Measurements from ENCODE around the gene GFI1B.
A peak's percentile ranks its signal among the peaks of the same experiment; 100 is the strongest.

The GFI1B gene

DNA sequence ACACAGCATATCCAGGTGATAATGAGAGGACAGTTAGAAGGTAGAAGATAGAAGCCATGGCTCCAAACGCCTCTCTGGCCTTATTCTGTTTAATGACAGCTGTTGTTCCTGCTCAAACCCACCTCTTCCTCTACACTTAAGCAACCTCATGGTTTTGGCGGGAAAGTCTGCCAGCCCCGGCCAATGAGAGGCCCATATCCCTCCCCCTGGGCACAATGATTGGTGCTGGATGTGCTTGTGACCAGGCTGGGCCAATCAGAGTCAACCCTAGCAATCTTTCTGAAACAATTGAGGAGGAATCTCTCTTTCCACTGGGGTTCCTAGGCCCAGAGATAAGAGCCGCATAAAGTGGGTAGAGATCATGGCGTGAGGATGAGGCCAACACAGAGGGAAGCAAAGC, 4.8 kb upstream of the GFI1B start:
- no peak overlapping the region for H3K27ac ChIP-seq
- peak; percentile 59 for DNase-seq (ENCODE audit: low spot score)
- TF ChIP-seq, protein P1, sequence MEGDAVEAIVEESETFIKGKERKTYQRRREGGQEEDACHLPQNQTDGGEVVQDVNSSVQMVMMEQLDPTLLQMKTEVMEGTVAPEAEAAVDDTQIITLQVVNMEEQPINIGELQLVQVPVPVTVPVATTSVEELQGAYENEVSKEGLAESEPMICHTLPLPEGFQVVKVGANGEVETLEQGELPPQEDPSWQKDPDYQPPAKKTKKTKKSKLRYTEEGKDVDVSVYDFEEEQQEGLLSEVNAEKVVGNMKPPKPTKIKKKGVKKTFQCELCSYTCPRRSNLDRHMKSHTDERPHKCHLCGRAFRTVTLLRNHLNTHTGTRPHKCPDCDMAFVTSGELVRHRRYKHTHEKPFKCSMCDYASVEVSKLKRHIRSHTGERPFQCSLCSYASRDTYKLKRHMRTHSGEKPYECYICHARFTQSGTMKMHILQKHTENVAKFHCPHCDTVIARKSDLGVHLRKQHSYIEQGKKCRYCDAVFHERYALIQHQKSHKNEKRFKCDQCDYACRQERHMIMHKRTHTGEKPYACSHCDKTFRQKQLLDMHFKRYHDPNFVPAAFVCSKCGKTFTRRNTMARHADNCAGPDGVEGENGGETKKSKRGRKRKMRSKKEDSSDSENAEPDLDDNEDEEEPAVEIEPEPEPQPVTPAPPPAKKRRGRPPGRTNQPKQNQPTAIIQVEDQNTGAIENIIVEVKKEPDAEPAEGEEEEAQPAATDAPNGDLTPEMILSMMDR (conservative IDR thresholded peaks at IDR 0.05; ENCODE audit: low read depth), result no peak
- CTCF ChIA-PET, result interaction anchor here (0.5 to 1.1 kb wide), 4 partner anchors 19 to 141 kb away, joined by 3 to 4 read pairs (median 3); no protein-coding TSS in a partner anchor
- POLR2A ChIA-PET (ENCODE audit: low non-redundant PET), result no interaction called here

DNA sequence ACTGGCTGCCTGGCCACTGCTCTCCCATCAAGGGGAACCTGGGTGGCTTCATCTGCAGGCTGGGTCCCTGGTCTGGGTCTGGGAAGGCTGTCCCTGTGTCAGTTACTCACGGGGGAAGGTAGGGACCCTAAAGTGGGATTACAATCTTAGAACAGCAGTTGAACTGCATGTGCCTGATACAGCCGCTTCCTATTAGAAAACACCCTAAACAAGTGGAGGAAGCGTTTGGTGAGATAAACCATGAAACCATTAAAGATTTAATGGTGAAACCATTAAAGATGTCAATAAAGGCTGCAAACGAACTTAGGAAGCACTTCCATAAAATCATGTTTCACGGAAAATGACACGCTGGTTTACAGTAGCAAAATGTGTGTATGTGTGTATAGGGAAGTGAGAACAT, 2.5 kb upstream of the GFI1B start:
- CTCF ChIA-PET, result interaction anchor here (1.8 to 1.9 kb wide), 2 partner anchors 46 to 74 kb away, joined by 6 to 8 read pairs; no protein-coding TSS in a partner anchor
- DNase-seq (ENCODE audit: low spot score), result no peak
- H3K27ac ChIP-seq, result no peak overlapping the region
- POLR2A ChIA-PET (ENCODE audit: low non-redundant PET), result no interaction called here
- TF ChIP-seq, protein P1 (conservative IDR thresholded peaks at IDR 0.05; ENCODE audit: low read depth), result no peak

DNA sequence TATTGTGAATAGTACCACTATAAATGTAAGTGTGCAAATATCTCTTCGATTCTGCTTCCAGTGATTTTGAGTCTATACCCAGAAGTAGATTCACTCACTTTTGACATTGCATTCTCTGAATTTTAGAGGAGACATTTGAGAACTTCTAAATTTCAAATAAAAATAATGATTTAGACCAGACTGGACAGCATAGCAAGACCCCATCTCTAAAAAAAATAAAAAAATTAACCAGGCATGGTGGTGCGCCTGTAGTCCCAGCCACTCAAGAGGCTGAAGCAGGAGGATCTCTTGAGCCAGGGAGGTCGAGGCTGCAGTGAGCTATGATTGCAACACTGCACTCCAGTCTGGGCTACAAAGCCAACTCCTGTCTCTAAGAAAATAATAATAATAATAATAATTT, 1.9 kb upstream of the GFI1B start:
- DNase-seq (ENCODE audit: low spot score), result no peak
- no peak overlapping the region for H3K27ac ChIP-seq
- CTCF ChIA-PET, result interaction anchor here (1.1 to 2.3 kb wide), 2 partner anchors 18 to 81 kb away, joined by 4 to 17 read pairs; no protein-coding TSS in a partner anchor
- TF ChIP-seq, protein P1 (conservative IDR thresholded peaks at IDR 0.05; ENCODE audit: low read depth), result no peak
- POLR2A ChIA-PET (ENCODE audit: low non-redundant PET), result no interaction called here

DNA sequence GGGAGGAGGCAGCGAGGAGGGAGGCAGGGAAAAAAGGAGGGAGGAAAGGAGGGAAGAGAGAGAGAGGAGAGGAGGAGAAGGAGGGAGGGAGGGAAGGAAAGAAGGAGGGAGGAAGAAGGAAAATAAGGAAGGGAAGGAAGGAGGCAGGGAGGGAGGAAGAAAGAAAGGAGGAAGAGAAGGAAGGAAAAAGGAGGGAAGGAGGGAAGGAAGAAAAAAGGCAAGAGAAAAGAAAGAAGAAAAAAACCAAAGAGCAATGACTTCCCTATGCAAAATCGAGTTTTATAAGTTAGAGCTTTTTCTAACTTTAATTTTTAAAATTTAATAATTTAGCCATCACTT, 413 bp upstream of the GFI1B start:
- POLR2A ChIA-PET (ENCODE audit: low non-redundant PET), result no interaction called here

DNA sequence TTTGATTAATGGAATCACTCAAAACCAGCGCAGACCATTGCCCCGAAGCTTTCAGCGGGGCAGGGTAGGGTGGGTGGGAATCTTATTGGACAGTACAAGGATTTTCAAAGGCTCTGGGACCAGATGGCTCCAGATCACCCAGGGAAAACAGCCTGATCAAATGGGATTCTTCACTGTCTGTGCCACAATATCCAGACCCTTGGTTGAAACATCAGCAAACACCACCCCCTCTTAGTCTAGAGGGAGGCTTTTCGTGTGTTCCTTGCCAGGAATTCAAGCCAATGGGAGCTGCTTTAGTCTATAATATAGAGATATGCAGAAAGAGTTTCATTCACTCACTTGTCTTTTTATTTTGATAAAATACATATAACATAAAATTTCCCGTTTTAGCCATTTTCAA, 1.7 kb downstream of the GFI1B start:
- CTCF ChIA-PET, result interaction anchor here (0.5 to 0.6 kb wide), 2 partner anchors 33 to 180 kb away, joined by 3 read pairs; no protein-coding TSS in a partner anchor
- POLR2A ChIA-PET (ENCODE audit: low non-redundant PET), result no interaction called here
- no peak overlapping the region for H3K27ac ChIP-seq
- TF ChIP-seq, protein P1 (conservative IDR thresholded peaks at IDR 0.05; ENCODE audit: low read depth), result no peak
- DNase-seq (ENCODE audit: low spot score), result no peak

More for the DNA sequence above, 413 bp upstream of the GFI1B start:
- no peak for DNase-seq (ENCODE audit: low spot score)
- no peak overlapping the region for H3K27ac ChIP-seq
- CTCF ChIA-PET, result interaction anchor here (0.5 to 2.3 kb wide), 27 partner anchors 8 to 460 kb away, joined by 3 to 17 read pairs (median 3); partner anchors contain the start of gene TSC1
- TF ChIP-seq, protein P1 (conservative IDR thresholded peaks at IDR 0.05; ENCODE audit: low read depth), result no peak

DNA sequence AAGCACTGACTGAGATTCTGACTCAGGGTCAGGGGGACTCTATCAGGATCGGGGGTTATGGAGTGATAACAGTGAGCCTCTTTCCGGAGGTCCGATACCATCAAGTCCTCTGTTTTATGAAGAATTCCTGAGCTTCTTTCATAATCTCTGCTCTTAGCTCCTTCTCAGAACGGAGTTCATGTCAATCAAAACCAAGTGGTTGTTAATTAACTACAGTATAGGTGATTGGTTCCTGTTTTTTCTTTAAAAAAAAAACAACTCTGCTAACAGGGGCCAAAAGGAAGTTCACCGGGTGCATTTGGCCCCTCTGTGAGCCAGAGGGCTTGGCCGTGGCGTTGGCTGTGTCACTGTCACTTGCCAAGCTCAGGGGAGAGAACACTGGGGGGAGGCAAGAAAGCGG, 4.0 kb downstream of the GFI1B start:
- H3K27ac ChIP-seq, result no peak overlapping the region
- no peak for DNase-seq (ENCODE audit: low spot score)
- TF ChIP-seq, protein P1 (conservative IDR thresholded peaks at IDR 0.05; ENCODE audit: low read depth), result no peak
- ChIA-PET POLR2A (ENCODE audit: low non-redundant PET) (no interaction called here), CTCF (interaction anchor here (1.4 kb wide), 1 partner anchor 40 kb away, joined by 5 read pairs; no protein-coding TSS in a partner anchor)

Data from RWPE1 (cell line).